Measurements from ENCODE around the gene ZMYND8.

Gene ZMYND8

DNA sequence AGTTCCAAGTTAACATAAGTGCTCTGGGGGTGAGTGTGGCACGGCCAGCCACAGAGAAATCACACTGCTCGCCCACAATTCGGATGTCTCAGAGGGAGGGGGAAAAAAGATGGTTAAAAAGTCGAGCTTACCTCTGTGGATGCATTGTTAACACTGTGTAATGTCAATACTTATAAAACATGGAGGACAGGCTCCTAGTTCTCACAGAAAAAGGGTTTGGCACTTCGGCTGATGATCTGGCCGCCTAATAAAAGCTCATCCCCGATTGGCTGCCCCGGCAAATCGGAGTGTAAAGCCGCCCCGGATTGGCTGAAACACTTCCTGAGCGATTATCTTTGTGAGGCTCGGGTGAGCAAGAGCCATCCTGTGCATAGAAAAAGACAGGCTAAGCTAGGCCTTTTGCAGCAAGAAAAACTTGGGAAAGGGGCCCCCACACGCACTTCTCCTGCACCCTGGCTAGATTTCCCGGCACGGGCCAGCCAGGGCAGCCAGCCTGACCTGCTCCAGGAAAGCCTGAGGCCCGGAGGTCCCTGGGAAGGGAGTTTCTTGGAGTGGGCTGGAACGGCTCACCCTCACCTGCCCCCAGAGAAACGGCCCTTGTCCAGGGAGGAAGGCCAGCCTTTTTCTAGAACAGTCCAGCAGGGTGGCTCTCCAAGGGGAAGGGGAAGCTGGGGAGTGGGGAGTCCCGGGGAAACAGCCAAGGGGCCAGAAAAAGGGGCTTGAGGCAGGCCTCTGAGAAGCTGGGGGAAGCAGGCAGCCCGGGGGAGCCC lies at the start of gene ZMYND8 (continued):
- TF ChIP-seq ZNF449 (tag by site-specific recombination; IDR thresholded peaks at IDR 0.05) (peak; percentile 80), ZNF423 (tag by site-specific recombination; IDR thresholded peaks at IDR 0.05) (no peak), ZNF18 (tag by site-specific recombination; IDR thresholded peaks at IDR 0.05) (0 out of 2 replicates have a peak, but pooled peaks have one; percentile 26), GLIS1 (tag by site-specific recombination; IDR thresholded peaks at IDR 0.05) (no peak), IKZF3 (tag by site-specific recombination; IDR thresholded peaks at IDR 0.05) (no peak), KLF8 (tag by site-specific recombination; IDR thresholded peaks at IDR 0.05) (no peak; the same call in 1 of the 2 replicates), ZNF335 (tag by site-specific recombination; conservative IDR thresholded peaks at IDR 0.05) (no peak), ZNF214 (tag by site-specific recombination; IDR thresholded peaks at IDR 0.05; ENCODE audit: borderline replicate concordance) (no peak), ZNF239 (tag by site-specific recombination; IDR thresholded peaks at IDR 0.05) (no peak), ZNF785 (tag by site-specific recombination; IDR thresholded peaks at IDR 0.05) (no peak), ZNF701 (tag by site-specific recombination; IDR thresholded peaks at IDR 0.05) (no peak), KLF9 (tag by site-specific recombination; IDR thresholded peaks at IDR 0.05; ENCODE audit: low read depth) (no peak), CTCF (tag by site-specific recombination; IDR thresholded peaks at IDR 0.05) (no peak), ZBTB20 (tag by site-specific recombination; IDR thresholded peaks at IDR 0.05) (peak; percentile 68)
- TF ChIP-seq, protein P1, sequence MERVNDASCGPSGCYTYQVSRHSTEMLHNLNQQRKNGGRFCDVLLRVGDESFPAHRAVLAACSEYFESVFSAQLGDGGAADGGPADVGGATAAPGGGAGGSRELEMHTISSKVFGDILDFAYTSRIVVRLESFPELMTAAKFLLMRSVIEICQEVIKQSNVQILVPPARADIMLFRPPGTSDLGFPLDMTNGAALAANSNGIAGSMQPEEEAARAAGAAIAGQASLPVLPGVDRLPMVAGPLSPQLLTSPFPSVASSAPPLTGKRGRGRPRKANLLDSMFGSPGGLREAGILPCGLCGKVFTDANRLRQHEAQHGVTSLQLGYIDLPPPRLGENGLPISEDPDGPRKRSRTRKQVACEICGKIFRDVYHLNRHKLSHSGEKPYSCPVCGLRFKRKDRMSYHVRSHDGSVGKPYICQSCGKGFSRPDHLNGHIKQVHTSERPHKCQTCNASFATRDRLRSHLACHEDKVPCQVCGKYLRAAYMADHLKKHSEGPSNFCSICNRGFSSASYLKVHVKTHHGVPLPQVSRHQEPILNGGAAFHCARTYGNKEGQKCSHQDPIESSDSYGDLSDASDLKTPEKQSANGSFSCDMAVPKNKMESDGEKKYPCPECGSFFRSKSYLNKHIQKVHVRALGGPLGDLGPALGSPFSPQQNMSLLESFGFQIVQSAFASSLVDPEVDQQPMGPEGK (tag by site-specific recombination; IDR thresholded peaks at IDR 0.05), result 0 out of 2 replicates have a peak, but pooled peaks have one; percentile 28
- TF ChIP-seq, protein P2, sequence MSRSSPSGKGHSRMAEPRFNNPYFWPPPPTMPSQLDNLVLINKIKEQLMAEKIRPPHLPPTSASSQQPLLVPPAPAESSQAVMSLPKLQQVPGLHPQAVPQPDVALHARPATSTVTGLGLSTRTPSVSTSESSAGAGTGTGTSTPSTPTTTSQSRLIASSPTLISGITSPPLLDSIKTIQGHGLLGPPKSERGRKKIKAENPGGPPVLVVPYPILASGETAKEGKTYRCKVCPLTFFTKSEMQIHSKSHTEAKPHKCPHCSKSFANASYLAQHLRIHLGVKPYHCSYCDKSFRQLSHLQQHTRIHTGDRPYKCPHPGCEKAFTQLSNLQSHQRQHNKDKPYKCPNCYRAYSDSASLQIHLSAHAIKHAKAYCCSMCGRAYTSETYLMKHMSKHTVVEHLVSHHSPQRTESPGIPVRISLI (tag by site-specific recombination; IDR thresholded peaks at IDR 0.05), result peak; percentile 79

- H3K27ac ChIP-seq (ENCODE audit: extremely low read depth, low read depth, low read length), result no peak overlapping the region
- no peaks in the 10 kb centered on the region for H3K9me3 ChIP-seq (ENCODE audit: control insufficient read depth, insufficient read depth, low read depth, low read length)
- TF ChIP-seq ZNF155 (tag by site-specific recombination; IDR thresholded peaks at IDR 0.05) (no peak), ZBTB7A (tag by site-specific recombination; IDR thresholded peaks at IDR 0.05; ENCODE audit: low read depth) (no peak), ZNF221 (tag by site-specific recombination; IDR thresholded peaks at IDR 0.05; ENCODE audit: borderline replicate concordance) (no peak), ZFP69B (tag by site-specific recombination; IDR thresholded peaks at IDR 0.05) (no peak), ZNF18 (tag by site-specific recombination; IDR thresholded peaks at IDR 0.05) (no peak), ZNF600 (tag by site-specific recombination; IDR thresholded peaks at IDR 0.05) (no peak), ZIC2 (tag by site-specific recombination; IDR thresholded peaks at IDR 0.05) (no peak), SP7 (tag by site-specific recombination; IDR thresholded peaks at IDR 0.05) (no peak), ZNF654 (tag by site-specific recombination; IDR thresholded peaks at IDR 0.05; ENCODE audit: low read depth) (no peak), ZNF416 (tag by site-specific recombination; IDR thresholded peaks at IDR 0.05) (no peak)
- no peaks in the 10 kb centered on the region for H3K36me3 ChIP-seq (ENCODE audit: control insufficient read depth in 2 of 2, insufficient read depth in 1 of 2, low read length in 2 of 2)
- H3K4me1 ChIP-seq (ENCODE audit: control insufficient read depth, insufficient read depth, low read length), result no peaks in the 10 kb centered on the region
- no peak overlapping the region for H3K4me3 ChIP-seq (ENCODE audit: low read depth, low read length)
- POLR2A ChIA-PET, result no interaction called here
- CTCF ChIA-PET, result interaction anchor here (0.6 to 0.9 kb wide), 4 partner anchors 11 to 665 kb away, joined by 3 to 5 read pairs (median 4); no protein-coding TSS in a partner anchor
Observed at GRCh38 chr20:47405775-47406325, 49.4 kb upstream of the ZMYND8 start.

Measured in HEK293 (cell line).